HS-27A (cell line): ENCODE data around the gene ACP2.
A peak's percentile ranks its signal among the peaks of the same experiment; 100 is the strongest.

ENCODE experiments used
- DNase-seq: peaks from one replicate; pipeline ENCODE4 v3.0.0-alpha.2; 2012; ENCODE audit warnings: low read depth, missing footprints

ACP2 gene, protein sequence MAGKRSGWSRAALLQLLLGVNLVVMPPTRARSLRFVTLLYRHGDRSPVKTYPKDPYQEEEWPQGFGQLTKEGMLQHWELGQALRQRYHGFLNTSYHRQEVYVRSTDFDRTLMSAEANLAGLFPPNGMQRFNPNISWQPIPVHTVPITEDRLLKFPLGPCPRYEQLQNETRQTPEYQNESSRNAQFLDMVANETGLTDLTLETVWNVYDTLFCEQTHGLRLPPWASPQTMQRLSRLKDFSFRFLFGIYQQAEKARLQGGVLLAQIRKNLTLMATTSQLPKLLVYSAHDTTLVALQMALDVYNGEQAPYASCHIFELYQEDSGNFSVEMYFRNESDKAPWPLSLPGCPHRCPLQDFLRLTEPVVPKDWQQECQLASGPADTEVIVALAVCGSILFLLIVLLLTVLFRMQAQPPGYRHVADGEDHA

DNA sequence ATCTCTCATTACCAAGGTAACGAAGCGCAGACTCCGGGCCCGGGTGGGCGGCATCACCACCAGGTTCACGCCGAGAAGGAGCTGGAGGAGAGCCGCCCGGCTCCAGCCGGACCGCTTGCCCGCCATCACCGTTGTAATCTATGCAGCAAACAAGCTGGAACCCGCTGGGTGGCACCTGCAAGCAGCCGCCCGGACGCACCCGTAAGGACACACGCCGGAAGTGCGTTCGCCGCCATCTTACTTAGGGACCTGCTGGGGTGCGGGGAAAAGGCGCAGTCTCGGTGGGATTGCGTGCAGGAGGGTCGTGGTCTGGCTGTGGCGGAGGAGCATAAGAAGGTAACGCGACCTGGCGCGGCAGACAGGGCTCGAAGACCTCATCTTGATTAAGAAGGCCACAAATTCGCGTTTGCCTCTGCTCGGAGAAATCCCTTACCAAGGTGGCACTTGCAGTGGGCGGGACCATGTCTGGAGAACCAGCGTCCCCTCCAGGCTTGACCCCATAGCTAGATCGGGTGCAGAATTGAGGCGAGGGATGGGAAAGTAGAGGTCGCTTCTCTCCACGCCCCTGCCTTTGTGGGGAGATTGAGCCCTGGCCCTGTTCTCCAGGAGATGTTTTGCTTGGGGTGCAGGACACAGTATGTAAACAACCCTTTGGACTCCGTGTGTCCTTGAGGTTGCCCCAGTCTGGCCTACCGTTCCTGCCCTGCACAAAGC lies at the start of gene ACP2:
Gene ACP2 (minus strand): TSS at position 151 of the 714 bp plus-strand sequence. CDS start 25 bp downstream, at position 126.
- peak; percentile 77 for DNase-seq

DNA sequence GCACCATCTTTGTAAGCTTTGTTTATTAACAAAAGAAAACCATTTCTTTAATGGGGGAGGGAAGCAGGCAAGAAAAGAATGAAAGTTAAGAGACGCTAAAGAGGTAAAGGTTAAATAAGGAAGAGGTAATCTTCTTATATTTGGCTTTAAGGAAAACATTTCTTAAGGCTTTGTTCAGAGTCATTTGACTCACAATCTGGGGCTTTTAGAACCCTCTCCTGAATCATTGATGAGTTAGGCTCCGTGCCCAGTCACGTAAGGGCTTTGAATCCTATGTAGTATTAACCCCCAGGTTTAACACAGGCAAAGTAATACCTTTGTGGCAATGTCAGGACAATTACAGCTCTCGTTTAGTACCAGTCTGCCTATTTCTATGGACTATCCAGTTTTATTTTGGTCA lies 47.4 kb upstream of the ACP2 start:
- DNase-seq: no peak

DNA sequence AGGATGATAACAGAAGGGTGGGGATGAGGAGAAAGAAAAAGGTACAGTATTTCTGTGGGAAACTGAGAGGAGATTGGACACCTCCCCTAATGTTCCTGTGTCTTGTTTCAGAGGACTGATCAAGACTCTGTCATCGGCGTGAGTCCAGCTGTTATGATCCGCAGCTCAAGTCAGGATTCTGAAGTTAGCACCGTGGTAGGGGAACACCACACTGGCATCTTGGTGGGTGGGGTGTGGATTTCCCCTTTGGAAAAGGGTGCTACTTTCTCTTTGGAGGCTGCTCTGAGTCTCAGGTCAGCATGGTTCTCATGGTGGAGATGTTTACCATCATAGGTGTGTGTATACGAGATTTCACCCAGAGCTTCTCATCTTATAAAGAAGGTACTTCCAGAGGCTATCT lies 46.8 kb upstream of the ACP2 start:
- no peak for DNase-seq

DNA sequence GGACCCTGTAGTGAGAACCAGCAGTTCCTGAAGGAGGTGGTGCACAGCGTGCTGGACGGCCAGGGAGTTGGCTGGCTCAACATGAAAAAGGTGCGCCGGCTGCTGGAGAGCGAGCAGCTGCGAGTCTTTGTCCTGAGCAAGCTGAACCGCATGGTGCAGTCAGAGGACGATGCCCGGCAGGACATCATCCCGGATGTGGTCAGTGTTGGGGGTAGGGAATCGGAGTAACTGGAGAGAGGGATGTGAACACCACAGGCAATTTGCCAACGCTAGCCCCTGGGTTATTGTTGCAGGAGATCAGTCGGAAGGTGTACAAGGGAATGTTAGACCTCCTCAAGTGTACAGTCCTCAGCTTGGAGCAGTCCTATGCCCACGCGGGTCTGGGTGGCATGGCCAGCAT lies 41.2 kb upstream of the ACP2 start:
- DNase-seq: no peak

DNA sequence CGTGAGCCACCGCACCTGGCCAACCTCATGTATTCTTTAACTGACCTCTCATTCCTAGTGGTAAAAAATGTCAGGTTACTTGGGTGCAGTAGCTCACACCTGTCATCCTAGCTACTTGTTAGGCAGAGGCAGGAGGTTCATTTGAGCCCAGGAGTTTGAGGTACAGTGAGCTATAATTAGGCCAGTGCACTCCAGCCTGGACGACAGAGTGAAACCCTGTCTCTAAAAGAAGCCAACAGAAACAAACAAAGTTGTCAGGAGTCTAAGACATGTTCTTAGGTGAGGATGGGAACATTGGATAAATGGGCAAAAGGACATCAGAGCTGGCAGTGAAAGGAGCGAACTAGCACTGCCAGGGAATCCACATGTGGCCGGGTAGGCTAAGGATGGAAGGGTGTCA lies 39.5 kb upstream of the ACP2 start:
- no peak for DNase-seq

DNA sequence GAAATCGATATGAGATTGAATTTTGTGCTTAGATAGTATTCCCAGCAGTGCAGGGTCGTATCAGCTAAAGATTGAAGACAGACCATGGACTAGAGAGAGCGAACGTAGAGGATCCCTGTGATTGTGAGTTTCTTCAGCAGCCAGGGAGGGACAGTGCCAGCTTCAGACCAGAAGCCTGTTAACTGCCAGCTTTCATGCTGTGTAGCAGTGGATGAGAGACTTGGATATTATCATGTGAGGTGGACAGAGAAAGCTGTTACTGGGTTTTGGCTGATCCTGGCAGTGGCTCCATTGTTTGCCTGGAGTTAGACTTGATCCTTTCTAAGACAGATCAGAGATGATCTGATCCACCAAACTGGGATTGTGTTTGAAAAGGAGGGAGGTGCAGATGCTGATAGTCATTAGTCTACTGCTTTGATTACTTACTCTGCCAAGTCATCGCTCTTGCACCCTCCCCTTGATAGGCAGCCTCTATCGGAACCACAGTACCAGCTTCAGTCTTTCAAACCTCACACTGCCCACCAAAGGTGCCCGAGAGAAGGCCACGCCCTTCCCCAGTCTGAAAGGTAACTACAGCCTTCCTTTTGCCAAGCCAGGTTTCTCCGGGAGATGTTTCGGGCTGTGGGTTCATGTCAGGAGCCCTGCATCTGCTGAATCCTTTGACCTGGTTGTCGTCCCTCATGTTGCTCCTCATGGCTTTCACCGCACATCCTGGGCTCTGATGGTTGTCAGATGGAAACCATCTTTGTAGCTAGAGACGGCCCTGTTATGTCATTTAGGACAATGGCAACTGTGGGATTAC lies 37.6 kb upstream of the ACP2 start:
- DNase-seq: no peak

DNA sequence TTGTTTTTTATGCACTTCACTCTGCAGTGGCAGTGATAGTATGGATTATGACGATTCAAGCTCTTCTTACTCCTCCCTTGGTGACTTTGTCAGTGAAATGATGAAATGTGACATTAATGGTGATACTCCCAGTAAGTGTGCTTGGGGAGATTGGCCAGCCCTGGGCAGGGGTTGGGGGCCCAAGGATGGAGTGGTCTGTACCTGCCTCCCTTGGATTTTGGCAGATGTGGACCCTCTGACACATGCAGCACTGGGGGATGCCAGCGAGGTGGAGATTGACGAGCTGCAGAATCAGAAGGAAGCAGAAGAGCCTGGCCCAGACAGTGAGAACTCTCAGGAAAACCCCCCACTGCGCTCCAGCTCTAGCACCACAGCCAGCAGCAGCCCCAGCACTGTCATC lies 35.5 kb upstream of the ACP2 start:
- no peak for DNase-seq

DNA sequence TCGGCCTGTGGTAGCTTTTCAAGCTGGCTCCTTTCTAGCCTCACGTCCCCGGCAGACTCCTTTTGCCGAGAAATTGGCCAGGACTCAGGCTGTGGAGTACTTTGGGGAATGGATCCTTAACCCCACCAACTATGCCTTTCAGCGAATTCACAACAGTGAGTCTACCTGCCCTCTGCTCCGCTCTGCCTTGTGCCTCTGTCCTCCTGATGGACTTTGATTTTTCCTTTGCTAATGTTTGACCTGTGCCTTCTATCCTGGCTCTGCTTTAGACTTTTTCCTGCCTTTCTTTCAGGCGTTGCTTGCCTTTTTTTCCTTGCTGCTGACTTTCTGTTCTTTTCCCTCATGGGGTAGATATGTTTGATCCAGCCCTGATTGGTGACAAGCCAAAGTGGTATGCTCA lies 33.8 kb upstream of the ACP2 start:
- no peak for DNase-seq

DNA sequence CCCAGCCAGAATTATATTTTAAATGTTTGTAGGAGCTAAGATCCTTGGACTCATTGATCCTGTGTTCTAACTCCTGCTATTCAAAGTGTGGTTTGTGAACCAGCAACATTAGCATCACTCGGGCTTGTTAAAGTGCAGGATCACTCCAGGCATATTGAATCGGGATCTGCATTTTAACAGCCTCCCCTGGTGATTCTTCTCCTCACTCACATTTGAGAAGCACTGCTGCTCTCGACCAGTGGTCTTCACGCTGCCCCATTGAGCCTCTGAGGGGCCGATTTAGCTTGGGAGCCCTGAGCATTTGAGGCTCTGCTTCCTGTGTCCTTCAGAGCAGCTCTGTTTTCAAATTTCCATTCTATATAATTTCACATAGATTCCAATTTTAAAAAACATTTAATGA lies 32.2 kb upstream of the ACP2 start:
- DNase-seq: no peak

DNA sequence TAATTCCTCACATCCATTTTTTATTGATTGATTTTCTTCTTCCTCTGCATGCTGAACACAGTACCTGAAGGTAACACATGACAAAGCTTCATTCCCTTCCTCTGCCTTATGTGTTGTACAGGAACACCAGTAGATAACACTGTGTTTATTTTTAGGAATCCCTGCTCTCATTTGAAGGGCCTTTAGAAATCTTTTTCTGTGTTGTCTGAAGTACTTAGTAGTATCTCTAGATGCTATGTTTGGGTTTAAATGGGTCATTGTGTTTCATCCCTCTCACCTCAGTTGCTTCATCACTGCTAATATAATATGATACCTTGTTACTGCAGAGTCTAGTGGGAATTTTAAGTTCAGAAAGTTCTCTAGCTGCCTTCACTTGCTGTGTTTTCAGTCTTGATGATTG lies 31.5 kb upstream of the ACP2 start:
- no peak for DNase-seq

DNA sequence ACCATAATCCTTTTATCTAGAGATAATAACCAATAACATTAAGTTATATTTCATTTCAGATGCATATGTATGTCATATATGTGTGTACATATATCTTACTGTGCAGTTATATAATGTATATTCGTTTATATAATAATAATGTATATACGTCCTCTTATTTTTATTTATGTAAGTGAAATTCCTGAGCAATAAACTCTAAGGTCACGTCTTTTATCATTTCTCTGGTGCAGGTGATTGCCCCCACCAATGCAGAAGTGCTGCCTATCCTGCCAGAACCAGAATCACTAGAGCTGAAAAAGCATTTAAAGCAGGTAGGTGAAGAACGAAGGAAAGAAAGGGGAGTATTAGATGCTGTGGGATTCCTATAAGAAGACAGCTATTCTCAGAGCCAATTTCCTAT lies 30.2 kb upstream of the ACP2 start:
- DNase-seq: no peak

DNA sequence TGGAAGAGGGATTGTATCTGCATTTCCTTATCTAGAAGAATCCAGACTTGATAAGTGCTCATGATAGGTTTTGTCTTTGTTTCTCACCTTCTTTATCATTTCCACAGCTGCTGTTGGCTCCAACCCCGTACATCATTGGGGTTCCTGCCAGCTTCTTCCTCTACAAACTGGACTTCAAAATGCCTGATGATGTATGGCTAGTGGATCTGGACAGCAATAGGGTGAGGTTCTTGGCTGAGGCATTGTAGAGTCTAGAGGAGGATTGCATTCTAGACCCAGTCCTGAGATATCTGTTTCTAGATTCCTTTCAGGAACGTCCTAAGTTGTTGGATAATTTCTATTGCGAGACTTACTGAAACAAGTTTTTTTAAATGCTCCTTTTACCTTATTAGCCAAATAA lies 29.4 kb upstream of the ACP2 start:
- no peak for DNase-seq

DNA sequence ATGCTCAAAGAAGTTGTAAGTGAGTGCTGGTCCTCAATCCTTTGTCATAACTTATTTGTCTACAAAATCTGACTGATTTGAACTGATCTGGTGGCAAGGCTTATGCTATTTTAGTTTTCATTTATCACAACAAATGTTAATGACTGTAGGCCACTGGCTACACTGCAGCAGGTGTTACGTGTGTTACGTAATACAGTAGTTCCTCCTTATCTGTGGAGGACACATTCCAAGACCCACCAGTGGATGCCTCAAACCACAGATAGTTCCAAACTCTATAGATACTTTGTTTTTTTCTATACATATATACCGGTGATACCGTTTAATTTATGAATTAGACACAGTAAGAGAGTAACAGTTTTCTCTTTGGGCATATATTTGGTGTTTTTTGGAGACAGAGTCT lies 28.3 kb upstream of the ACP2 start:
- DNase-seq: no peak

DNA sequence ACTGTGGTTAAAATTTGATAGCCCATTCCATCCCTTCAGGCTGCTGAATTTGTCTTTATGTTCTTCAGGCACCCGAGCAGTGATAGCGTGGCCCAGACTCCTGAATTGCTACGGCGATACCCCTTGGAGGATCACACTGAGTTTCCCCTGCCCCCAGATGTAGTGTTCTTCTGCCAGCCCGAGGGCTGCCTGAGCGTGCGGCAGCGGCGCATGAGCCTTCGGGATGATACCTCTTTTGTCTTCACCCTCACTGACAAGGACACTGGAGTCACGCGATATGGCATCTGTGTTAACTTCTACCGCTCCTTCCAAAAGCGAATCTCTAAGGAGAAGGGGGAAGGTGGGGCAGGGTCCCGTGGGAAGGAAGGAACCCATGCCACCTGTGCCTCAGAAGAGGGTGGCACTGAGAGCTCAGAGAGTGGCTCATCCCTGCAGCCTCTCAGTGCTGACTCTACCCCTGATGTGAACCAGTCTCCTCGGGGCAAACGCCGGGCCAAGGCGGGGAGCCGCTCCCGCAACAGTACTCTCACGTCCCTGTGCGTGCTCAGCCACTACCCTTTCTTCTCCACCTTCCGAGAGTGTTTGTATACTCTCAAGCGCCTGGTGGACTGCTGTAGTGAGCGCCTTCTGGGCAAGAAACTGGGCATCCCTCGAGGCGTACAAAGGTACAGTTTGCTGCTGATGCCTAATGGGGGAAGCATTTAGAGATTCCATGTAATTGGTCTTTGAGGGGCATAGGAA lies 26.1 kb upstream of the ACP2 start:
- DNase-seq: no peak

DNA sequence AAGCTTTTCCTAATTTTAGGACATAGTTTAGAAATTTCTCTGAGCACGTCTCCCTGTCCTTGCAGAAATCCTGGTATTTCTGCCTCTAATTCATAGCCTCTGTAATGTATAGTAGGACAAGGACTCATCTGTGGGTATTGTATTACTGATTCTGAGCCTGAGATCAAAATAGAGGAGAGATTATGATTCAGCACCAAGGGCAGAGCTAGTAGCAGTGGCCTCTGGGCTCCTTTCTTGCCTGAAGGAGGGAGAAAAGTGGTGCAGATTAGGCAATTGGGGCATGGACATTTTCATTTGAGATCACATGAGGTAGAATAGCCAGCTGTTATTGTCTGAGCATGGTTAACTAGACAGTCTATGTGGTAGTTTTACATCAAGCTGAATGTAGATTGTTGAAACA lies 24.1 kb upstream of the ACP2 start:
- DNase-seq: no peak

DNA sequence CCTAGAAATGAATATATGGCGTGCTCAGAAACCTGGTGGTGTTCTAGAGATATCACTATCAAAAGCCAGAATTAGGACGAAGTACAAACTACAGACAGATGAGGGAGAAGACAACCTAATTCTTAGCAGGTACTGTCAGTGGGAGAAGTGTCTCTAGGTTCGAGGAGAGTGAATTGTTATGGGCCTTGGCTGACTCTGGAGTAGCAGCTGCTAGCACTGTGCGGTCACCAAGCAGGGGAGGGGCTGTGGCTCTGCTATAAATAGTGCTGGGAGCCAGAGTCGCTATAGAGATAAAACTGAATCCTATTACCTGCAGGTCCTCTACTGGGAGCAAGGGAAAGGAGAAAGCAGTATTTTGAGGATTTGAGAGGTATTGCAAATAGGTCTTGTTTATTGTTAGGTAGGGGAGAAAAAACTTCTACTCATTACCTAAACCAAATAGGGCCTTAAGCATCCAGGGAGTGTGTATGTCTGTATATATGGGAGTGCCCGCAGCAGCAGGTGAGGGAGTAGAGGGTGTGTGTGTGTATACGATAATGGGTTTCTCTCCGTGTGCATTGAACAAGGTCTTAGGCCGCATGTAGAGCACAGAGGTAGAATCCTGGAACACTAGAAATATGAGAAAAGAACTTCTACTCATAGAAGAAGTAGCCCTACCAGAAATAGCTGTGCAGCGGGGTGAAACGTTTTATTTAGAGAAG lies 23.5 kb upstream of the ACP2 start:
- no peak for DNase-seq

DNA sequence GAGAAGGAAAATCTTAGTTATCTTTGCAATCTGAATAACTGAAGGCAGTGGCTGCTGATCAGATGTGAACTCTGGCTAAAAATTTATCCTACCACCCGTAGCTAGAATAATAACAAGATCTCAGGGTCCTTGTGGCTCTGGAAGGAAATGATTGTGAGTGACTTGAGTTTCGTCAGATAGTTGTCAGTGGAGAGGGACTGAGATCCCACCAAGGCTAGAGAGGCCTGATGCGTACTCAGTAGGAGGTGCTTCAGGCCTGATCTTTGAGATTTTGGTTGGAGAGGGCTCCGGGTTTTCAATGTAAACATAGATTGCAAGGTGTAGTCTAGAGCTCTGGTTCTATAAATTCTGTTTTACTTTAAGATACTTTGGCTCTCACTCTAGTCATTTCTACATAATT lies 22.7 kb upstream of the ACP2 start:
- no peak for DNase-seq

DNA sequence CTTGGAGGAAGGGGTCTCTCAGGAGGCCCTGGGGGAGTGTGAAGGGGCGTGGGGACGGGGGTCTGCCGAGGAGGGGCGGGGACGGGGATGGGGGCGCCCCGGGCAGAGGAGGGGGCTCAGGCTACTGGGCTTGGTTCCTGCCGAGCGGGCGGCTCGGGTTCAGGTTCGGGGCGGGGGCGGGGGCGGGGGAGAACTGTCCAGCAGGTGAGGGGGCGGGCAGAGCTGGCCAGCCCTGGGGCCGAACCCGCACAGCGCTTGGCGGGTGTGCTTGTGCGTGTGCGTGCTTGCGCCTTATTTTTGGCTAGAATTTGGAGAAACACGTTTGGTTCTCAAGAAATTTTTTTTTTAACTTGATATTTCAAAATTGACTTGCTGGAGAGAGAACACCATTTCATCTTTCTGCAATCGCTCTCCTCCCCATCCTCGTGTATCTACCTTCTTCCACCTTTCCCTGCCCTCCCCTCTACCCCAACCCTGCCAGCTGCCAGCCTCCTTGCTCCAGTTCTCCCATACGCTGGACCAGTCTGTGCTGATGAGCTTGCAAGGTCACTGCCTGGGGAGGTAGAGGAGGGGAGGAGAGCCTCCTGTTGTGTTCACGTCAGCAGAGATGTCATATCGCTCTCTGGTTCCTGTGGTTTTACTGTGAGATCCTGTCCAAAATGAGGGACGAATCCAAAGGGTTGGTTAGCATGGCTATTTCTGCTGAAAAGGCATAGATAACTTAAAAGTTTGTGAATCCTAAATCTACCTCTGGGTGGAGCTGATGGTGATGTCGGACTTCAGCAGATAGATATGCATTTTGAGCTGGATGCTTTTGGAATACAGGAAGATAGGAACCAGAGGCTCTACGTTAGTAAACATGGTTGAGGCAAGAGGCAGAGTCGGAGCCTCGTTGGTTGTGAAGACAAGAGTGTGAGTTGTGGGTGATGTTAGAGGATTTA lies 22.0 kb upstream of the ACP2 start:
- no peak for DNase-seq

DNA sequence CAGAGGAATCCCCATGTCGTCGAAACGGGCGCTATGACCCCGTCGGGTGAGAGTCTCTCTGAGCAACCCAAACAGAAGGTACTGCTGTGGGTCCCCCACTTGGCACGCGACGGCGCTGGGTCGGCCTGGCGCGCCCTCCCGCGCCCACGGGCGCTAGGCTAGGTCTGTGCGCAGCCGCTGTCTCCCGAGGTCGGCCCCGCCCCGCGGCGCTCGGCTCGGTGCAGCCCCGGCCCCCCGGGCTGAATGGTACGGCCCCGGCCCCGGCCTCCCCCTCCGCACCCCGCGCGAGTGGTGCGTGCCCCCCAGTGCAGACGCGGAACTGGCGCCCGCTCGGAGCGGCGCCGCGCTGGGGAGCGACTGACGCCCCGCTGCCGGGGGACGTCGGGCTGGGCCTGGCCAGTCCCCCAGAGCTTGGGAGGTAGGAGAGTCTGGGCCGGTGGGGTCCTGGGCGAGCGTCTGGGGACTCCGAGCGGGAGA lies 21.3 kb upstream of the ACP2 start, which contains the start of gene MADD:
Gene MADD (plus strand): TSS at position 305 of the 477 bp plus-strand sequence.
- no peak for DNase-seq
